Anterior cingulate cortex (tissue), 58 donors: ENCODE results near the gene ANKS1B.
"Not testable (repeated sequence)": the region's sequence is repeated elsewhere in the genome, so short reads cannot be mapped to it uniquely, and the experiment has no call there.

Source experiments
- DNase-seq, 58 donors: peaks; one replicate each; lab custom pipeline; 2025; lab: John Stamatoyannopoulos, UW

The ANKS1B gene

GRCh38 chr12:99879439-99879838 lies 105.3 kb downstream of the ANKS1B start:
- no peak for DNase-seq

- DNase-seq = no peak
Observed at GRCh38 chr12:99875081-99875480, 109.7 kb downstream of the ANKS1B start.

GRCh38 chr12:99870085-99870484 lies 114.7 kb downstream of the ANKS1B start:
- DNase-seq = no peak

- no peak for DNase-seq
Observed at GRCh38 chr12:99861731-99862130, 123.0 kb downstream of the ANKS1B start.

- DNase-seq = no peak
Observed at GRCh38 chr12:99859126-99859525, 125.6 kb downstream of the ANKS1B start.

- DNase-seq = no peak
Observed at GRCh38 chr12:99852666-99853065, 132.1 kb downstream of the ANKS1B start.

GRCh38 chr12:99847936-99848335 lies 136.8 kb downstream of the ANKS1B start:
- DNase-seq = no peak

- DNase-seq = no peak
Observed at GRCh38 chr12:99834710-99835109, 150.0 kb downstream of the ANKS1B start.

- no peak for DNase-seq
Observed at GRCh38 chr12:99833397-99833796, 151.3 kb downstream of the ANKS1B start.

- no peak for DNase-seq
Observed at GRCh38 chr12:99824900-99825542, 159.7 kb downstream of the ANKS1B start.

- no peak for DNase-seq
Observed at GRCh38 chr12:99822273-99822672, 162.5 kb downstream of the ANKS1B start.

- DNase-seq = peak in 8 of 58 donors; percentile 0 to 59 (median 11)
Observed at GRCh38 chr12:99810718-99811593, 173.8 kb downstream of the ANKS1B start.

- no peak for DNase-seq
Observed at GRCh38 chr12:99809909-99810308, 174.8 kb downstream of the ANKS1B start.

GRCh38 chr12:99806304-99806703 lies 178.4 kb downstream of the ANKS1B start:
- no peak for DNase-seq

- no peak for DNase-seq
Observed at GRCh38 chr12:99804715-99805114, 180.0 kb downstream of the ANKS1B start.

- no peak for DNase-seq
Observed at GRCh38 chr12:99800605-99801004, 184.1 kb downstream of the ANKS1B start.

- not testable (repeated sequence) for DNase-seq
Observed at GRCh38 chr12:99797931-99798330, 186.8 kb downstream of the ANKS1B start.

GRCh38 chr12:99783421-99783820 lies 201.3 kb downstream of the ANKS1B start:
- no peak for DNase-seq

- no peak for DNase-seq
Observed at GRCh38 chr12:99772274-99772673, 212.5 kb downstream of the ANKS1B start.

- DNase-seq = no peak
Observed at GRCh38 chr12:99771659-99772058, 213.1 kb downstream of the ANKS1B start.

GRCh38 chr12:99769396-99769980 lies 215.2 kb downstream of the ANKS1B start:
- DNase-seq = no peak

- no peak for DNase-seq
Observed at GRCh38 chr12:99768758-99769157, 216.0 kb downstream of the ANKS1B start.
